Non-pigmented ciliary epithelial cell (primary cell): ENCODE results near the gene ITIH3.

Source experiments
- DNase-seq: peaks from one replicate; pipeline ENCODE4 v3.0.0-alpha.2; 2010; ENCODE audit warnings: low read depth

ITIH3 gene

GRCh38 chr3:52844290-52844975, 49.8 kb downstream of the ITIH3 start:
- no peak for DNase-seq

GRCh38 chr3:52845157-52845556, 50.6 kb downstream of the ITIH3 start:
- no peak for DNase-seq

- DNase-seq = no peak
These were observed 51.3 kb downstream of the ITIH3 start for GRCh38 chr3:52845691-52846431.

- no peak for DNase-seq
These were observed 51.9 kb downstream of the ITIH3 start for GRCh38 chr3:52846432-52846965.

GRCh38 chr3:52847241-52847640, 52.6 kb downstream of the ITIH3 start:
- DNase-seq = no peak

GRCh38 chr3:52847726-52848125, 53.1 kb downstream of the ITIH3 start:
- DNase-seq = no peak

- peak; percentile 48 for DNase-seq
These were observed 54.0 kb downstream of the ITIH3 start for GRCh38 chr3:52848617-52849016.

- no peak for DNase-seq
These were observed 55.1 kb downstream of the ITIH3 start for GRCh38 chr3:52849656-52850055.

GRCh38 chr3:52851348-52851747, 56.8 kb downstream of the ITIH3 start:
- DNase-seq = no peak

GRCh38 chr3:52852419-52852818, 57.8 kb downstream of the ITIH3 start:
- no peak for DNase-seq

GRCh38 chr3:52854013-52854412, 59.4 kb downstream of the ITIH3 start:
- no peak for DNase-seq

GRCh38 chr3:52856666-52857065, 62.1 kb downstream of the ITIH3 start:
- DNase-seq = no peak

- DNase-seq = no peak
These were observed 62.5 kb downstream of the ITIH3 start for GRCh38 chr3:52857133-52857532.

- DNase-seq = no peak
These were observed 63.3 kb downstream of the ITIH3 start for GRCh38 chr3:52857864-52858263.
